PC-3 (cell line): ENCODE results near the gene NYAP2.

Experiments
- CTCF ChIP-seq: fragments of 300-600 bp; sonication (generic); conservative IDR thresholded peaks from 2 replicates; pipeline ENCODE4 v1.5.1; 2017; ENCODE audit warnings: antibody characterized with exemption, low read depth, mild to moderate bottlenecking, low read length
- EZH2 ChIP-seq: fragments of 300-600 bp; sonication (generic); IDR thresholded peaks from one replicate; pipeline ENCODE4 v1.6.1; 2017; ENCODE audit warnings: antibody characterized with exemption, mild to moderate bottlenecking, low read length; ENCODE audit not compliant: unreplicated experiment

- TF ChIP-seq CTCF, result no peak
- TF ChIP-seq EZH2, result no peak
Measured at GRCh38 chr2:225510796-225511195, 111.3 kb downstream of the NYAP2 start.
